ENCODE data around the gene ABCB8.
"Not testable (repeated sequence)": the region's sequence is repeated elsewhere in the genome, so short reads cannot be mapped to it uniquely, and the experiment has no call there.

ABCB8 gene

GRCh38 chr7:151015967-151016366 lies 12.3 kb upstream of the ABCB8 start:
- no peak for DNase-seq

DNA sequence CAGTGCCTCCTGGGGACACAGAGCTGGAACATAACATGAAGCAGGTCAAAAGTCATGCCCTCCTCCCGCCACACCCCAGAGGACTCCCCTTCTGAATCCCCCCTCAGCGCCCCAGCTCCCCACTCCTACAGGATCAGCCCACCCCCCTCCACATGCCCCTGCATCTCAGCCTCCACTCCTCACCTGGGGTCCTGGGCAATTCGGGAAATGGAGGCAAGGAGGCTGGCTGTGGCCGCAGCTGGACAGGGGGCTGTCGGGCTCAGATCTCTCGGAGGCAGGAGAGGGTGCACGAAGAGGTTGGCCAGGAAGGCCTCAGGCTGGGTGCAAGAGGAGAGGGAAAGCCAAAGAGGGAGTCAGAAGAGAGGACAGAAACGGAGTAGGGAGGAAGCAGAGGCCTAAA lies 11.7 kb upstream of the ABCB8 start:
- DNase-seq = no peak

DNA sequence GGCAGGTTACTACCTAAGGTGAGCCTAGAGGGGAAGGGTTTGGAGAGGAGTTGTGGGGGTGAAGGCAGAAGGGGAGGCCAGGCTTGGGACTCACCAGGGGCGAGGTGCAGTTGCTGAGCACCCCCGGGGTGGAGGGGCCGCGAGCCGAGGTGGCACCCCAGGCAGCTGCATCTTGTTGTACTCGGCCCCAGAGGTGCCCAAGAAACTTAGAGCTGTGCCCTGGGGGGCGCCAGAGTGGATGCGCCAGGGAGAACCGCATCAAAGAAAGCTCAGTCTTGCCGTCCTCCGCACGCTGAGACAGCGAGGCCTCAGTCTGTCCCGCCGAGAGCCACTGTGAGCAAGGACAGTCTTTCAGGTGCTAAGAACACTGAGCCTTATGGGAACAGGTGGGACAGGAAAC lies 11.3 kb upstream of the ABCB8 start:
- peak in 4 of 6 experiments; percentile 5 to 28 (median 23) for DNase-seq

DNA sequence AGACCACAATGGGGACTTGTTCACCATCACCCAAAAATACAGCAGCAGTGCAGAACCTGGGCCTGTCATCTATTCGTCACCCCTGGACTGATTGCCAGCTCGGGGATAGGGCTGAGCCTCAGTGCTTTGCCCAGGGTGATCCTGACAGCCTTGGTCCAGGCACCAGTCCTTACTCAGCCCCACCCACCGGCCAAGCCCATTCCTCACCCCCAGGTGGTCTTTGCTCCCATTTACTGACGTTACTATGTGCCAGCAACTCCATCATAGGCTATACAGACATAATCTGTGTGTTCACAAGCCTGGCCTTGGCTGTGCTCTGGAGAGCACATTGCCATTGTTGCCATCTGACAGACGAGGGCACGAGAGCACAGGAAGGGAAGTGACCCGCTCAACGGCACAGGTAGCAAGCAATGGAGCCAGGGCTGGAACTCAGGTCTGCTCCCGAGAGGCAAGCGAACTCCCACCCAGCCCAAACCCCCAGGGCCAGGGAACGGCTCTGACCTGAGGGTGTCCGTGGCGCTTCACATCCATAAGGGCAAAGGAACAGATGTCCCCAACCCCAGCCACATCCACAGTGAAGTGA lies 10.8 kb upstream of the ABCB8 start:
- DNase-seq = peak in 1 of 6 experiments; percentile 44

GRCh38 chr7:151017953-151018420 lies 10.3 kb upstream of the ABCB8 start:
- peak; percentile 45 to 79 (median 72) for DNase-seq

DNA sequence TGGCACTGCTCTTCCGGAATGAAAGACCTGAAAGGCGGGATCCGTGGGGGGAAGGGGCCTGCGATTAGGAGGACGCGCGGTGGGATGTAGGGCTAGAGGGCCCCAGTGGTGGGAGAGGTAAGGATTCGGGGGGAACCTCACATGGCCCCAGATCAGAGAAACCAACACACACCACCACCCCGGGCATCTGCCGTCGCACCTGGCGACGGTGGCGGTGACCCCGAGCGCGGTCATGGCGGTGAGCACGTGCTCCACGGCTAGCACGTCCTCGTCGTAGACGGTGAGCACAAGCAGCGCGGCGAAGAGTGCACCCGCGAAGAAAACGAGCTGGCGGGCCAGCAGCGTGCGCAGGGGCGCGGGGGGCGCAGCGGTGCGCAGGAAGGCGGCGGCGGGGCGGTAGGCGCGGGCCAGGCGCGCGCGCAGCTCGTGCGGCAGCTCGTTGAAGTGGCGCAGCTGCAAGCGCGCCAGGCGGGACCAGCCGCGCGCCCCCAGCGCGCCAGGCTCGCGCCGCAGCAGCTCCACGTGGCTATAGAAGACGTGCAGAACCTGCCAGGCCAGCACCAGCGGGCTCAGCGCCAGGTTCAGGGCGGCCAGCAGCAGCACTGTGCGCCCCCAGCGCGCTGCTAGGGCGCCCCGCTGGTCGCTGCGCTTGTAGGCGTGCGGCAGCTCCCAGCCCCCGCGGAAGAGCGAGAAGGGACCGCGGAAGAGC lies 9.7 kb upstream of the ABCB8 start:
- DNase-seq = peak; percentile 31 to 77 (median 53)

DNA sequence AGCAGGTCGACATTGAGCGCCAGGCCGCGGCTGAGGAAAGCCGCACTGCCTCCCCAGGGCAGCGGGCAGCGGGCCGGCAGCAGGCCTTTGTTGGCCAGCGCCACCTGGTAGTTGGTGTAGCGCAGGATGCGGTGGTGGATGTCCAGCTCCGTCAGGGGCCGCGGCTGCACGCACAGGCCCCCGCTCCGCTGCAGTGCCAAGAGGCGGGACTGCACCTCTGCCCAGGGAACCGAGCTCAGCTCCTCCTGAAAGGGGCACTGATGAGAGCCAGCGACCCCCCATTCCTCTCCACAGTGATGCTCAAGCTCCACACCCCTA lies 9.2 kb upstream of the ABCB8 start:
- no peak for DNase-seq

DNA sequence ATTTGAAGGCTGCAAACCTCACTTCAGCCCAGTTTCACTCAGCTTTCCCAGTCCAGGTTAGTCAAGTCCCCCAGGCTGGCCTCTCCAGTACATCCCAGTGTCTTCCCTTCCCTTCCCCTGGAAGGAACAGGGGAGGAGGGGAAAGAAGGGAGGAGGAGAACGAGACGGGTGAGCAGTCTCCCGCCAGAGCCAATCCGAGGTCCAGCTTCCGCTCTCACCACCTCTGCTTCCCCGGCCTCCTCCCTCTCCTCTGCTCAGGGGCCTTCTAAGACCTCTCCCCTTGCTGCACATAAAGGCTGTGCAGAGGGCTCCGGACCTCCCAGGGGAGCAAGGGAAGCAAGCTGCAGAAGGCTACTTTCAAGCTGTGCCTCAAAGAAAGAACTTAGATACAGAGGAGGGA lies 8.0 kb upstream of the ABCB8 start:
- no peak for DNase-seq

GRCh38 chr7:151023232-151023631 lies 5.0 kb upstream of the ABCB8 start:
- no peak for DNase-seq

GRCh38 chr7:151024435-151025056 lies 3.7 kb upstream of the ABCB8 start, which contains the start of gene ATG9B:
Gene ATG9B (minus strand): TSS chr7:151024494. CDS start chr7:151024423, 71 bp downstream.
- DNase-seq = no peak

GRCh38 chr7:151025924-151026671 lies 2.2 kb upstream of the ABCB8 start:
- no peak for DNase-seq

DNA sequence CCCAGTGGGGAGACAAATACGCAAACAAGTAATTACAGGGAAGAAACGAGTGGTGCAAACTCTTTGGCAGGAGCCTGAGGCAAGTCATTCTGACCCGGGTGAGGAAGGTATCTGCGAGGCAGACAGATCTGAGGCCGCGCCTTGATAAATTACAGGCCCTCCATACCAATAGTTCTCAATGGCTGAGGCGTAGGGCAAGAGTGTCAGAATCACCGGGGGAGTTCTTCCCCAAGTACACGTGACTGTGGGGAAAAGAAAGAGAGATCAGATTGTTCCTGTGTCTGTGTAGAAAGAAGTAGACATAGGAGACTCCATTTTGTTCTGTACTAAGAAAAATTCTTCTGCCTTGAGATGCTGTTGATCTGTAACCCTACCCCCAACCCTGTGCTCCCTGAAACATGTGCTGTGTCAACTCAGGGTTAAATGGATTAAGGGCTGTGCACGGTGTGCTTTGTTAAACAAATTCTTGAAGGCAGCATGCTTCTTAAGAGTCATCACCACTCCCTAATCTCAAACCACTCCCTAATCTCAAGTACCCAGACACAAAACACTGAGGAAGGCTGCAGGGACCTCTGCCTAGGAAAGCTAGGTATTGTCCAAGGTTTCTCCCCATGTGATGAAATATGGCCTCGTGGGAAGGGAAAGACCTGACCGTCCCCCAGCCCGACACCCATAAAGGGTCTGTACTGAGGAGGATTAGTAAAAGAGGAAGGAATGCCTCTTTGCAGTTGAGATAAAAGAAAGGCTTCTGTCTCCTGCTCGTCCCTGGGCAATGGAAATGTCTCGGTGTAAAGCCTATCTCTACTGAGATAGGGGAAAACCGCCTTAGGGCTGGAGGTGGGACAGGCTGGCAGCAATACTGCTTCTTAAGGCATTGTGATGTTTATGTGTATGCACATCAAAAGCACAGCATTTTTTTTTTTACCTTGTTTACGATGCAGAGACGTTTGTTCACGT lies 1.2 kb upstream of the ABCB8 start:
- DNase-seq = peak in 1 of 6 experiments; percentile 14

GRCh38 chr7:151027728-151028130 lies 521 bp upstream of the ABCB8 start:
- not testable (repeated sequence) for DNase-seq

GRCh38 chr7:151028948-151029501 lies 775 bp downstream of the ABCB8 start:
- DNase-seq = no peak

DNA sequence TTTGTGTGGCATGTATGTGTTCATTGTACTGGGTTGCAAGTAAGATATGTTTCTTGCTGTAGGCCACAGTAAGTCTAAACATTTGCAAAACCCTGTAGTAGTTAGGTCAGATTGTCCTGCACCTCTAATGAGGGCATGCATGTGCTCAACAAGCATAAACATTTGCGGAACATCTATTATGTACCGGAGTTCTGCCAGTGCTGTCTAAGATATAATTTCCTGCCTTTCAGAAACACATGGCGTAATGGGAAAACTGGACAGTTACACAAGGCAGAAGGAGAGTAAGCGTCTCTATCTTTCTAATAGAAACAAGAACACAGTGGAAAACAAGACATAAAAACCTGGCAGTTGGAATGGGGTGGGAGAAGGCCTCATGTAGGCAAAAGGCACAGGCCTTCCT lies 2.8 kb downstream of the ABCB8 start:
- no peak for DNase-seq

GRCh38 chr7:151032936-151033863 lies 5.0 kb downstream of the ABCB8 start:
- DNase-seq = no peak

DNA sequence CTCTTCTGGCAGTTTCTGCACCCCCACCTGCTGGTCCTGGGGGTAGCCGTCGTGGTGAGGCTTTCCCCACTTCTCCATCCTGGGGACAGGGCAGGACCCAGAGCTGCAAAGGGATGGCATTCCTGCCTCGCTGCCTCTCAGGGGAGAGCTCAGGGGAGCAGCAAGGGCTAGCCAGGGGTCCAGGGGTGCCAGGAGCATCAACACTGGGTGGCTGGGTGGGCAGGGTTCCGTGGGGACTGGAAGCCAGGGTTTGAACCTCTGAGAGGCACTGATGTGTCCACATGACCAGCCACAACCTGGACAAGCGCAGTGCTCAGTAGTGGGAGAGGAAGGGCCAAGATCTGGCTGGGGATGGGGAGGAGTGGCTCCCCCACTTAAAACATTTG lies 5.6 kb downstream of the ABCB8 start:
- DNase-seq = no peak

- DNase-seq = no peak
Observed at GRCh38 chr7:151034312-151035025, 6.2 kb downstream of the ABCB8 start.

DNA sequence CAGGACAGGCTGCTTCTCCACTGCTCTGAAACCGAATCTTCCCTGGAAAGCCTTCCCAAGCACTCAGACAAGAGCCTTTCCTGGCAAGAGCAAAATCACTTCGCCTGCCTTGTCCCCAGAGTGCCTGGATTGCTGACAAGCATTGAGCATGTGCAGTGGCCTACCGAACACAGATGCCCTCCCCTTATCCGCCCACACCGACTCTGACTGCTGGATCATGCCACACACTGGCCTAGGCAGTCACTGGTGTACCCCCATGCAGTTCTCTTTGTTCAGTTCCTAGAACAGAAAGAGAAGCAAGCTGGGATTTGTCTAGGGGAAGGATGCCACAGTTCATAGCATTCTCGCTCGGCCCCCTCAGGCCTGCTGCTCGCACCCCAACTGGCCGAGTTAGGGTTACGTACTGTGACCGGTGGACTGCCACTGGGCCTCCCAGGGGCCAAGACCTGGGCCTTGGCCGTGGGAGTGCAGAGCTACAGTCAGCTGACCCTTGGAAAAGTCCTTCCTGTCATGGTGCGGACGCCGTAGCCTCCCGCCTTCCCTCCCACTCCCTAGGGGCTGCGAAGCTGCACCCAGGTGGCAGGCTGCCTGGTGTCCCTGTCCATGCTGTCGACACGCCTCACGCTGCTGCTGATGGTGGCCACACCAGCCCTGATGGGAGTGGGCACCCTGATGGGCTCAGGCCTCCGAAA lies 6.9 kb downstream of the ABCB8 start:
- no peak for DNase-seq

GRCh38 chr7:151035902-151036301 lies 7.7 kb downstream of the ABCB8 start:
- no peak for DNase-seq
